Lung microvascular endothelial cell (primary cell): ENCODE measurements around the gene THY1. TPM values are rescaled to one million over a fixed set of nuclear protein-coding genes. Genes with fewer than 3 reads are reported as not detected.
"Not testable (repeated sequence)": the region's sequence is repeated elsewhere in the genome, so short reads cannot be mapped to it uniquely, and the experiment has no call there.

Experiments
- DNase-seq, 2 donors: peaks; one replicate each; pipeline versions ENCODE4 v3.0.0 to v3.0.0-alpha.2; 2010; ENCODE audit warnings: low read depth in 2 of 2
- total RNA-seq: library from RNA; depleted of rRNA; stranded (reverse); fragments of >200 nt; gene quantifications from 2 replicates; pipeline ENCODE4 v1.2.1, GENCODE V29; 2014

THY1 gene
- total RNA-seq = 0.20 and 0.22 TPM in 2 replicates

DNA sequence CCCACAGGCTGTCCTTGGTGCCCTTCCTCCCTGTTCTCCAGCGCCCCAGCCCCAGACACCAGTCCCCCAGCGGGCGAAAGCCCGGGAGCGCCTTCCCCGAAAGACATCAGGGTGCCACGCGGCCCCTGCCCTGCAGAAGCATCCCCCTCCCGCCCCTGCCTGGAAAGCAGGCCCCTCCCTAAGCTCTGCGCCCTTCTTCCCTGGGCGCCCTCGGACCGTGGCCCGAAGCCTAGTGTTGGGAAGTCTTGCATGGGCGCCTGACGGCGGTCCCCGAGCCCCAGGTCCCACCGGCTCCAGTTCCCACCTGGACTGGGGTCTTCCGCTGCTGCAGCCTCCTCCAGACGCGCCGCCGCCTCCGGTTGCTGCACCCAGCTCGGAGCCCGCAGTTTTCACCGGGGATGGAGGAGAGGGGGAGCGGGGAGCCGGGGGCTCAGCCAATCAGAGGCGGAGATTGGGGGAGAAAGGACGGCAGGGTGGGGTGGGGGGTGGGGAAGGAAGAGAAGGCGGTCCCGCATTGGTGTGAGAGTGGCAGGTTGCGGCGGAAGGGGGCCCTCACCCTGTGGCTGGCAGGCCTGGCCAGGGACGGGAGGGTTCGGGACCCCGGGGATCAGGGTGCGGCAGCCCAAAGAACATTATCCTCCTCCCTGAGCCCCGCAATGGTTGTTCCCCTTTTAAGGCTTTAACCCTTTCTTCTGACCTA, at the start of gene THY1:
THY1 (minus strand) TSS at position 364 of the 700 bp plus-strand sequence. CDS start 2,267 bp downstream, outside the sequence.
- DNase-seq = no peak

DNA sequence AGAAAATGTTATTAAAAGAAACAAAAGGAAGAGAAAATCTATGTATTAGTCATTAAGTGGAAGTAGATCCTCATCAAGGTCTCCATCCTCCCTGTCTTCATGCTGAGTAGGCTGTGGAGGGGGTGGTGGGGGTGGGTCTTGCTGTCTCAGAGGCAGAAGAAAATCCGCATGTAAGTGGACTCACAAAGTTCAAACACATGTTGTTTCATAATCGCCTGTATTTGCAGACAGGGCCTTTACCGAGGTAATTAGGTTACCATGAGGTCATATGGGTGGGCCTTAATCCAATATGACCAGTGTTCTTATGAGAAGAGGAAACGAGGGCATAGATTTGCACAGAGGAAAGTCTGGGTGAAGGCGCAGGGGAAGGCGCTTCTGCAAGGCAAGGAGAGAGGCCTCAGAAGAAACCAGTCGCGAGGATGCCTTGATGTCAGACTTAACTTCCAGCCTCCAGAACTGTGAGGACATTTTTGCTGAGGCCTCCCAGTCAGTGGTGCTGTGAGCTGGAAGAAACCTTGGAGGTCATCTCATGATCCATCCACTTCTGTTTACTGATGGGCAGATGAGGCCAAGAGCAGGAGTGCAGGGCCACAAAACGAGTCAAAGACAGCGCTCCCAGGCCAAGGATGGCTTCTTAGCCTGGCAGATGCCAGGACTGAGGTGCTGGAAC, 49.3 kb upstream of the THY1 start:
- no peak for DNase-seq

DNA sequence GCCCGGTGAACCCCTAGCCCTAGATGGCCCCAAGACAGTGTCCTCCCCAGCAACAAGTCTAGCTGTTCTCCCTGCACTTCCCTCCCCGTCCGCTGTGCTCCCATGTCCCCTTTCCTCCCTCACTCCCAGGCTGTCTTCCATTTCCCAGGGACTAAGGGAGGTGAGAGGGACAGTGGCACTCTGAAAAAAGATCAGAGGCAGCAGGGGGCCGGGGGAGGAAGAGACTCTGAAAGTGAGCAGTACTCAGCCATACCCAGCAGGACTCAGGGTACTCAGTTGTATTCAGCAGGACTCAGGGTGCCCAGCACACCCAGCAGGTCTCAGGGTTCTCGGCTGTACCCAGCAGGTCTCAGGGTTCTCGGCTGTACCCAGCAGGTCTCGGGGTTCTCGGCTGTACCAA, 48.4 kb upstream of the THY1 start:
- no peak for DNase-seq

DNA sequence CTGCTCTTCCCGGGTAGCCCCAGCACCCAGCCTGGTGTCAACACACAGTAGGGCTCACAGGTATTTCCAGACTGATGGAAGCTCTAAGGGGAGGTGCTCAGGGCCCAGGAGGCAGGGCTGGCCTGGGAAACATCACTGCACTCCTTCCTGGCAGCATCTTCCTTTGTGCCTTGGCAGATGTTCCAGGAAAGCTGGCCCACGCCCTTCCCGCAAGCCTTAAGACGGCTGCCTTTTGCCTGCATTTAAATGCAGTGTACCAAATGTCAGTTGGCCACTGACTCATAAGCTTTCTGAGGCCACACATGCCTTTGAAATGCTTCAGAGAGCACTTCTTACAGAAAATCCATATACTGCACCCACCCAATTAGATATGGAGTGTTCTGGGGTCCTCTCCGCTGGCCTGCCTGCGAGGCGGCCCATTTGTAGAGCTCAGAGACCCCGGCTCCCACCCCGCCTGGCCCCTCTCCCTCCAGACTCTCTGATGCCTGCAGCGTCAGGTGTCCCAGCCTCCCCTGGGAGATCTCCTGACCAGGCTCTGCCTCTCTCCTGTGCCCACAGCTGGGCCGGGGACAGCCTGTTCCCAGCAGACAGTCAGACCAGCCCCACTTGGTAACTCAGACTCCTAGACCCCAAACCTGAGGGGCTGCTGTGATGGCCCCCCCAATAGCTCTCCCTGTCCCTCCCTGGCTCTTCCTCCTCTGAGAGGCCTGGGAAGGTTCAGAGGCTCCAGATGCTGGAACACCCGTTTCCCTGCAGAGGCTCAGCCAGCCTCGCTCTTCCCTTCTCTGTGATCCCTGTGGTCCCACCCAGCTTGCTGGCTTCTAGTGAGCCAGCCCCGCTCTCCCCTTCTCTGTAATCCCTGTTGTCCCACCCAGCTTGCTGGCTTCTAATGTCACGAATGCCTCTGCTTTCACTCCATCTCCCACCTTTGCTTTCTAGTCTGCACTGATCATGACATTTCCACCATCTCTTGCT, 47.6 kb upstream of the THY1 start:
- no peak for DNase-seq

DNA sequence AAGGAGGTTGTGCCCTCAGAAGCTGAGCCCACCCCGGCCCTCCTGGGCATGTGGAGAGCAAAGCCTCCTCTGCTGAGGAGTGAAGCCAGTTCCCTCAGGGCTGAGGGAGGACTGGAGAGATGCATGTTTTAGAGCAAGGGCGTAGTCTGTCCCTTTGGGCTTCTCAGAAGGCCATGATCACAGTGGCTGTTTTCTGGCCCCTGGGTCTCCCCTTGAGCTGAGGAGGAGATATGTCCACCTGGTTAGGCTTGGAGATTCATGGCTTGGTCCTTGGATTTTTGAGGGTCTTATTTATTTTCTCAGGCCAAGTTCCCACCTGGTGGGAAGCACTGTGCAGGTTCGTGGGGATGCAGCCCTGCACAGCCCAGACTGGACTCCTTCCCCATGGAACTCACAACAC, 46.5 kb upstream of the THY1 start:
- no peak for DNase-seq

DNA sequence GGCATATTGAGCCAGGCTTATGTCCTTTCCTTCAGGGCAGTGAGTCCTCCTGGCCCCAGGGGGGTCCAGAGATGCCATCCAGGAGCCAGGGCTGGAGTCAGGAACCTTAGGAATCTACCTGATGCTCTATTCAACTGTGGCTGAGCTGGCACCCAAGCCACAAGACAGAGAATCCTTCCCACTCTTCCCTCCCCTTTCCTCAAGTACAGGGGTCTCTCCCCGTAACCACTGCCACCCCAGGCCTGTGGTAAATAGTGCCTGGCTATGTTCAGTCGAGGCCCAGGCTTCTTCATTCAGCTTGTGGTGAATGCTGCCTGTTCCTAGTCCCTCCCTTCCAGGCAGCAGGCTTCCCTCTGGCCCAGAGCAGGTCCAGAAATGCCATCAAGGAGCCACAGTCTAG, 45.5 kb upstream of the THY1 start:
- DNase-seq = no peak

DNA sequence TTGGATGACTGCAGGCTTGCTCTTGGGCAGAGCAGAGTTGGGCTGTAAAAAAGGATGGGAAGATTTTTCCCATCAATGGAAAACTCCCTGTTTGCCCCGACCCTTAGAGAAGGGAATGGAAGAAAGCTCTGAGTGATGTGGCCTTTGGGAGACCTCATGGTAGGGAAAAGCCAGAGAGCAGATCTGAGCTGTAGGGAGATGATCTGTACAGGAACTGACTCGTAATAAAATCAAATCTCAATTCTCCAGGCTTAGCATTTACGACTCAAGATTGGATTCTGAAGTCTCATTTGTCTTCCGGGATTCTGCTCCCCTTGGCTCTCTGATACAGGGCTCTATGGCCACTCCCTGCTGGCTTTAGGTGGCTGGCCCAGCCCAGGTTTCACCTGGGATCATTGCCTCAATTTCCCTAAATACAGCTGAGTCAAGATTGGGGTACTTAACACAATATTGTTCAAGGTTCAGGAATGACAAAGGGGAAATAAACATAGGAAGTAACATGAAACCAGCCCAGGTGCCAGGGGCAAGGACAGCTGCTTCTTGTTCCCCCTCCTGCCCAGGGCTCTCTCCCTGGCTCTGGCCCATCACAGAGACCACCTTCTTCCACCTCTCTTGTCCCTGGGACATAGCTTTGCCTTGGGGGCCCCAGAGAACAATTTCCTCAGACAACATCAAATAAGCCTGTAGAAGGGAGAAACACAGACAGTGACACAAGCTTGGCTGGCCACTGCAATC, 38.4 kb upstream of the THY1 start:
- DNase-seq = no peak

DNA sequence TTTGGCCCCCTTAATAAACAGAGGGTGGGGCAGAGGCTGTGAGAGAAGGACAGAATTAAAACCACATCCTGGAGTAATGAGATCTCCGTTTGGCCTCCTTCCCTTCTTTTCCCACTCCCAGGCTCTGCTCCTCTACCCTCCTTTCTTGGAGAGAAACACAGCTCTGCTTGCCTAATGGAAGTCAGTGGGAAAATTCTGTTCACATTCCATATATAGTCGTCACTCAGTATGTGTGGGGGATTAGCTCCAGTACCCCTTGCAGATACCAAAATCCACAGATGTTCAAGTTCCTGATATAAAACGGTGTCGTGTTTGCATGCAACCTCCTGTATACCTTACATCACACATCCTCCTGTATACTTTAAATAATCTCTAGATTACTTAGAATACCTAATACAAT, 37.6 kb upstream of the THY1 start:
- DNase-seq = no peak

DNA sequence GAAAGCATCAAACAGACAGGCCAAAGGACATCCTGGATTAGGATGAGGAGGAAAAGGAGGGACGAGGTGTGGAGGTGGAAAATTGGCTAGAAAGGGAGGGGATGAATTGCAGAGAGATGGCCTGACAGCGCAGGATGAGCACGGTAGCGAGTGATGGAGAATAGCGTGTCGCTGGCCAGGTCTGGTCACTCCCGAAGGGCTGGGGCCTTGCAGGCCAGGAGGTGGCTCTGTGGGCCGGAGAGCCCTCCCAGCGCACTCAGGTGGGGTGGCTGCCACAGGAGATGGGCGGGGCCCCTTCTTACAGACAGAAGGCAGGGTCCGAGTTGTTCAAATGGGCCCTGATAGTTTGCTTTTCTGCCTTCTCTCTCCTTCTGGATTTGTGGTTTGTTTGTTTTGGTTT, 37.1 kb upstream of the THY1 start:
- DNase-seq = no peak

DNA sequence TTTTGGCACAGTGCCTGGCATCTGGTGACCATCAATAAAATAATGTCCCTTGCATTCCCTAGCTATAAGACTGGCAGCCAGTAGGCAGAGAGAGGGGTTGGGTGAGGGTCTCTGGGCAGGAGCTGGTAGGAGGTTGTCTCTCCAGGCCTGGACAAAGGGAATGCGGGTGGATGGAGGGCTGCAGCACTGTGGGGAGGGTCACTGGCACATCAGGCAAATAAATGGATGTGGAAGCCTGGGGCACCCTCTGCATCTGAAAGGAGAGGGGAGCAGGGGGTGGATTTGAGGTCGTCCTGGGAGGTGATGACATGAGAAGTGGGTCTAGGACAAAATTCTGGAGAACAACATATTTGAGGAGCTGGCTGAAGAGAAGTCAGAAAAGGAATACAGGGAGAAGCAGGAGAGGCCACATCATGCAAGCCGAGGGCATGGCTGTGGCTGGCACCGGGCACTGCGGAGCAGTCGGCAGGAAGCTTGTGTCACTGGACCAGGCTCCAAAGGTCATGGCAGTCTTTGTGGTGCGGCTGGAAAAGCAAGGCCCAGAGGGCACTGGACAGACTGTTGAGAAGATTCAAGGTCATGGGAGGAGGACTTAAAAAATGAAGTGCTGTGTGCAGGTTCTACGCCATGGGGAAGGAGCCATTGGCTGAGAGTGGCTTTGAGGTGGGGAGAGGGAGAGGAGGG, 36.5 kb upstream of the THY1 start:
- no peak for DNase-seq

DNA sequence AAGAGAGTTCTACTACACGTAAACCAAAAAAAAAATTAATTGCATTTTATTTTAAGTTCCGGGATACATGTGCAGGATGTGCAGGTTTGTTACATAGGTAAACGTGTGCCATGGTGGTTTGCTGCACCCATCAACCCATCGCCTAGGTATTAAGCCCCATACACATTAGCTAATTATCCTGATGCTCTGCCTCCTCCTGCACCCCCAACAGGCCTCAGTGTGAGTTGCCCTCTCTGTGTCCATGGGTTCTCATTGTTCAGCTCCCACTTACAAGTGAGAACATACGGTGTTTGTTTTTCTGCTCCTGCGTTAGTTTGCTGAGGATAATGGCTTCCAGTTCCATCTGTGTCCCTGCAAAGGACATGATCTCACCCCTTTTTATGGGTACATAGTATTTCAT, 32.7 kb upstream of the THY1 start:
- not testable (repeated sequence) for DNase-seq

DNA sequence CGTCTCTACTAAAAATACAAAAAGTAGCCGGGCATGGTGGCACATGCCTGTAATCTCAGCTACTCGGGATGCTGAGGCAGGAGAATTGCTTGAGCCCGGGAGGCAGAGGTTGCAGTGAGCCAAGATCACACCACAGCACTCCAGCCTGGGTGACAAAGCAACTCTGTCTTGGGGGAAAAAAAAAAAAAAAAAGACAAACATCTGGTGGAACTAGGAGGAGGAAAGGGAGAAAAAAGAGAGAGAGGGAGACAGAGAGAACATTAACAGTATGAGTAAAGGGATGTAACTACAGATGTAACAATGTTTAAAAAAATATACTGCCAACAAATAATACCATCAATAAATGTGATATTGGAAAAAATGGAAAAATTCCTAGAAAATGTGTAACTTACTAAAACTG, 32.3 kb upstream of the THY1 start:
- not testable (repeated sequence) for DNase-seq

DNA sequence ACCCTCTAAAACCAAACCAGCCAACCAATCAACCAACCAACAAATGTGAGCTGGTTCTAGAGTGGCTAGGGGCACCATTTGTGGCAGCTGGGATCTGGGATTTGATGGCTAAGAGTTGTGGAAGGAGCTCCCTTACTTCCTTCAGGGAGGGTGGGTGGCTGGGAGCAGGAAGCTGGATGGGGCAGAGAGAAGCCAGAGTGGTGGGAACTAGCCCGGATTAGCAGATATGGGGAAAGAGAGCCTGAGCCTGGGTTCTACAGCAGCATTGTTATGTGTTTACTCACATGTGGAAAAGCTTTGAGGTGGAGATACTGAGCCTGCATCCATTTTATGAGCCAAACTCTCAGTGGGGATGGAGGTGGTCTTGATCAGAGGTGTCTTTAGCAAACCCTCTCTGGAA, 30.9 kb upstream of the THY1 start:
- DNase-seq = no peak

DNA sequence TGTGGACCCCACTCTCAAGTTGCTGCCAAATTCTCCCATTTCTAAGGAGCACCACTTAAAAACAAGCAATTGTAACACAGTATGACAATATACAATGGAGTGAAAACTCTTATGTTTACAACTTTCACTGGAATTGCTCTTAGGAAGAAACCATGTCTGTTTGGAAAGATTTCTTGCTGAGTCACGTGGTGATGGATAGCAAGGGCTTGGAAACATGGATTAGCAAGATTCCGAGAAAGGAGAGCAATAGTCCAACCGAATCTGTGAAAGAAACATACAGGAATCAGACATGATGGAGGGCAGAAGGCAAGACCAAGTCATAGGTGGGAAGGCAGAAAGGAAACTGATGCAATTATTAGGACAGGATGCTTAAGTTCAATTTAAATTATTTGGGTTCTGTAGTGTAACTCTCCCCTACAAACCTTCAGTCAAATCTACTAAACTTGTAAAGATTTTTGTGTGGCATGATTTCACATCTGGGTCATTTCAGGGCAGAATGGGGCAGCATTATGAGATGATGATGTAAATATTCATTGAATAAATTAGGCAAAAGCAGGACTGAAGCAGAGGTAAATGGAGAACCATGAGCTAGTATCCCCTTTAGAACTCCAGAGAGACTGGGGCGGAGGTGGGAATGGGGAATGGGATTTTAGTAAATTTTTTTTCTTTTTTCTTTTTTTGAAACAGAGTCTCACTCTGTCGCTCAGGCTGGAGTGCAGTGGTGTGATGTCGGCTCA, 27.8 kb upstream of the THY1 start:
- DNase-seq = no peak

DNA sequence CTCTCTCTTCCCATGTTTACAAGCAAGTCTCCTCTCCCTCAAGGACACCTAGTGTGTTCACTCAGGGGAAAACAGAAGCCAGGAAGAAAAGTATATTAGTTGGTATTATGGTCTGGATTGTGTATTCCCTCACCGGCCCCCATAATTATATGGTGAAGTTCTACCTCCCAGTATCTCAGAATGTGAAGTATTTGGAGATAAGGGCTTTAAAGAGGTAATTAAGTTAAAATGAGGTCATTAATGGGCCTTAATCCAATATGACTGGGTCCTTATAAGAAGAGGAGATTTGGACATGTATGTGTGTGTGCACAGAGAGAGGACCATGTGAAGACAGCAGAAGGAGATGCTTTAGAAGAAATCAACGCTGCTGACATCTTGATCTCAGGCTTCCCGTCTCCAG, 26.5 kb upstream of the THY1 start:
- DNase-seq = no peak

DNA sequence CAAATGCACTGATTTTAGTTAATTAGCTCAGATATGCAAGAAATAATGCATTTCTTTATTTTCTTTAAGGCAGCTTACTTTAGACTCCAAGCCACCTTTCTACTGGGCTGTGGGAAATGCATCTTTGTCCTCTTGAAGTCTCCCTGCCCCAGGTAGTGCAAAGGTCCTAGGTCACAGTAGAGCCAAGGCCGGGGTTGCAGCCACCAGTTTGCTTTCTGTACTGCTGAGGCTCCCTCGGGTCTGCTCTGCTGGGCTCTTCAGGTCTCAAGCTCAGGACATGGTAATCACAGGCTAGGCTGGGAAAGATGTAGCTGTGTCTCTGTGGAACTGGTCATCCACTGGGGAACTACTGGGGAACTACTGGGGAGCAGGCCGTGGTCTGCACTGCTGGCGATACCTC, 25.4 kb upstream of the THY1 start:
- no peak for DNase-seq

DNA sequence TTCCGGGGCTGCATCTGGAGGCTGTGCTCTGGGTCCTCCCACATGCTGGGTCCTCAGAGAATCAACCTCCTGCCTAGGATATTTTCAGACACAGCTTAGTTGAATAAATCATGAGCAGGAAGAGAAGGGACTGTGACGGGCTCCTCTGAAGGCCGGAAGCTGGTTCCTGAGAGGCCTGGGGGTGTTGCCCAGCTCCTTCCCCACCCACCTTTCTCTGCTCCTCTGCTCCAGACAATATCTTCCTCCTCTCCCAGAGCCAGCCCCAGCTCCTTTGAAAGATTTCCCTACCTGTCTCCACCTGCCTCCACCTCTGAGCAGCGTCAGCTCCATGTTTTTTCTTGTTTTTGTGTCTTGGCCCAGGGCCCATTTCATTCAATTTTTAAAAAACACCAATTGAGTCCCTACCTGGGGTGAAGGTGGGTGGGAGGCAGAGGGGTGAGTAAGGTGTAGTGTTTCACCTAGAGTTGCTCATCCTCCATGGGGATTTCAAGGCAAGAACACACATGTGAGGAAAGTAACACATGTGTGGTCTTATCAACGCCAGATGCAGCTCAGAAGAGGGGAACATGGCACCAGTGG, 24.8 kb upstream of the THY1 start:
- DNase-seq = no peak

DNA sequence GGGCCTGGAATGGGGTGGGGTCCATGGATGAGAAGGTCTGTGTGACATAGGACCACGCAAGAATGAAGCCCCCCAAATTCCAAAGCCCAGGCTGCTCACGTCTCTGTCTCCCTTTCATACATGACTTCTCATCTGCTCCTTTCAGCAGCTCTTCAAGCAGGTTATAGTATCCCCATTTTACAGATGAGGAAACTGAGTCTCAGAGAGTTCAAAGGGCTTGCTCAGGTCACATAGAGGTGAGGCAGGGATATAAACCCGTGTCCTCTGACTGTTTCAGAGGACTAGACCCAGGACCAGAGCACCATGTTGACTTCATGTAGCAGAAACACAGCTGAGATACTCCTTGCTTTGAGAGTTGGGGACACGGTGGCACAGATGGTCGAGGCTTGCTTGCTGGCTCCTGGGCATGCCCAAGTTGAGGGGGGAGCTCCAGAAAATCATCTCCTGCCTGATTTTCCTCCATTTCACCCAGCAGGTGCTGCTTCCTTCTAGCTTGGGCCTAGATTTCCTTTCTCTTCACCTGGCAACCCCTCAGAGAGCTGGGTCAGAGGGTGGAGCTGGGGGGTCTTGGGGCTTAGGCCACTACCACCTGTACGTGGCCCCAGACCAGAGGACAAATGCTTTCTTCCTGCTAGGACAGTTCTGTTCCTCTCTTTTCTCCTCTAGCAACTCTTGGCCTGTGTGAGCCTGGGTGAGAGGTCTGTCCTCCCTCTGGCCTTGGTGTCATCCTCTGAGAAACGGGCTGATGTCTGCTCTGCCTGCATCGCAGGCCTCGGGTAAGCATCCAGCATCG, 24.1 kb upstream of the THY1 start:
- DNase-seq = no peak

DNA sequence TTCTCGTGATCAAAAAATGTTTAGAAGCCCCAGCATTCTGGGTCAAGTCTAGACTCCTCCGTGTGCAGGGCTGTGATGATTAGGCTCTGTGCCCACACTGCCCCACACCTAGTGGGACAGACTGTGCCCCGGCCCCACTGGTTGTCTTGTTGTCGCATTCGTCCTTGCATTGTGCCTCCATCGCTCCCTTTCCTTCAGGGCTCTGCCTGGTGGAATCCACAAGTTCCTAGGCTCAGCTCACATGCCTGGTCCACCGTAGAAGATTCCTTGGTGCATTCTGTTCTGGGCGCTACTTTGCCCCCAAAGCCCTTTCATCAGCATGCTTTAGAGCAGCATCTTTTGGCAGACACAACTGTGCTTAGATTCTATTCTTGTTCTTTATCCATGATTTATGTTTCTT, 23.5 kb upstream of the THY1 start:
- DNase-seq = no peak
